Measurements from ENCODE around the gene ZC3HAV1.

ZC3HAV1 gene

DNA sequence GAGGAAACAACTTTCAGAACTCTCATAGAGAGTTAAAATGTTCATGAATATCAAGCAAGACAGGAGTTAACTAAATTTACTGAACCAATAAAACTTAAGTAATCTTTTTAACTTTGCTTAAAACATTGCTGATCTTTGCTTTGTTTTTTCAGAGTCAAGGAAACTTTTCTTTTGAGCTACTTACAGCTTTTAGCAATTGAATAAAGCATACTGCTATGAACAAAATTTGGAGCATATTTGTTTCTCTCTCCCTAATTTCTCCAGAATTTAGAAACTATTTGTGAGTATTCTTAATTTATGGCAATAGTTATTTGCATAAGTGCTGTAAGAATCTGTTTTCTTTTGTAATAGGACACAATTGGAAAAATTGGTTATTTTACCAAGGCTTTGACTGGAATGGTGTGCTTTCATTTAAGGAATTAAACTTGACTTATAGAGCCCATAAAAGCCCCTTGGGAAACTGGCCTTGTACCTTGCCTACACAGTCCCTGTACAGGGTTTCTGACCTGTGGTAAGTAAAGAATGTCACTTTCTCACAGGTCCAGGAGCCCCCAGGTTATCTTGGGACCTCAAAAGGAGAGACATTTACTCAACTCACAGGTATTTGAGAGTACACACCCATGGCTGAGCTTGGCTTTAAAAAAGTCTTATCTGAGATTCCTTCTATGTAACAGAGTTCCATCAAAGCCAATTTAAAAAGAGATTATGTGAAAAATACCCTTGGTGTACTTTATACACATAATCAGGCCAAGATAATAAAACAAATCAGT is 105.0 kb downstream of the ZC3HAV1 start:
- DNase-seq, result no peak

DNA sequence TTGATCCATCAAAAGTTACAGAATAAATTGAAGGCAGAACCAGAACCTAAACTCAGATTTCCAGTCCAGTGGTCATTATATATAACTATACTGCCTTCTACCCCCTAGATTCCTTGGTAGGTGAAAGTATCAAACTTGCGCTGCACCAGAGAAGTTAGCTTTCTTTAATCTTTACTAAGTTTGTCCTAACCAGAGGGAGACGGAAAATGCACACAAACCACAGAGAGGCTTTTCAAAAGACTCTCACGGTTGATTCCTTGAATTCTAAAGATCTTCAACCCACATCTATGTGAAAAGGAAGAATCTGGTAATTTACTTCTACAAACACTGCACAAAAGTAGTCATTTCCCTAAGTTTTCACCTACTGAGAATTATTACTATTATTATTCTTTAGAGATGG is 110.1 kb downstream of the ZC3HAV1 start:
- no peak for DNase-seq

Measured in activated CD4-positive, alpha-beta T cell treated with anti-CD3 and anti-CD28 coated beads for 48 hours (primary cell).